ENCODE data around the gene RPF1.
A peak's percentile ranks its signal among the peaks of the same experiment; 100 is the strongest.
"Not testable (repeated sequence)": the region's sequence is repeated elsewhere in the genome, so short reads cannot be mapped to it uniquely, and the experiment has no call there.

Gene RPF1, protein sequence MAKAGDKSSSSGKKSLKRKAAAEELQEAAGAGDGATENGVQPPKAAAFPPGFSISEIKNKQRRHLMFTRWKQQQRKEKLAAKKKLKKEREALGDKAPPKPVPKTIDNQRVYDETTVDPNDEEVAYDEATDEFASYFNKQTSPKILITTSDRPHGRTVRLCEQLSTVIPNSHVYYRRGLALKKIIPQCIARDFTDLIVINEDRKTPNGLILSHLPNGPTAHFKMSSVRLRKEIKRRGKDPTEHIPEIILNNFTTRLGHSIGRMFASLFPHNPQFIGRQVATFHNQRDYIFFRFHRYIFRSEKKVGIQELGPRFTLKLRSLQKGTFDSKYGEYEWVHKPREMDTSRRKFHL

DNA sequence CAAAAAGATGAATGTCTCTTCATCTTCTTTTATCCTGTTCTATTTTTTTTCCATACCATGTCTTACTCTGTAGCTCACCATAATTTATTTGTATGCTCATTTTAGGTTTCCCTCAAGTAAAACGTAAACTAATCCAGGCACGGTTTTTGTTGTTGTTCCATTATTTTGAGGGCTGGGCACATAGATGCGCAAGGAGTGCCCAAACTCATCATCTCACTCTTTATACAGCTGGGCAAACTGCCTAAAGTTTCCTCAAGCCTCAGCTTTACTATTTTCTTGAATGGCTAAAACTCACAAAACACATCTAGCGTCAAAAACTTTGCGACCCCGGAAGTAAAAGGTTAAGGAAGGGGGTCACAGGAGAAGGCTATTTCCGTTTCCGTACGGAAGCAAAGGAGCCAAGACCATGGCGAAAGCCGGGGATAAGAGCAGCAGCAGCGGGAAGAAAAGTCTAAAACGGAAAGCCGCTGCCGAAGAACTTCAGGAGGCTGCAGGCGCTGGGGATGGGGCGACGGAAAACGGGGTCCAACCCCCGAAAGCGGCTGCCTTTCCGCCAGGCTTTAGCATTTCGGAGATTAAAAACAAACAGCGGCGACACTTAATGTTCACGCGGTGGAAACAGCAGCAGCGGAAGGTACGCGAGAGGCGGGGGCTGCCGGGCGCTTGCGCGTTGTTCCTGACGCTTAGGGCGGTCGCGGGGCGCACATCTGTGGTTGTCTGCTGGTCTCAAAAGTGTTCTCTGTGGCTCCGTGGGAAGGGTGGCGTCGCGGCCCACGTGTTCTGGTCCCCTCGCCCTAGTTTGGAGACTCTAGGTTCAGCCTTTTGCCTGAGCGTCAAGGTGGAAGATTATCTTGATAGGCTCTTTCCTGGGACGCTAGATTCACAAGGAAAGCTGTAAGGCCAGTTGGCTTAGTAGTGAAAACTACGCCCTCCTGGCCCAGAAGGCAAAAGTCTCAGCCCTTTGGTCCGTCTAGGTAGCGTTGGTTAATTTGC is at the start of gene RPF1:
RPF1 (plus strand) TSS at position 391 of the 993 bp plus-strand sequence; CDS start at position 407, 16 bp downstream.
- DNase-seq: peak; percentile 5 to 83 (median 66)

DNA sequence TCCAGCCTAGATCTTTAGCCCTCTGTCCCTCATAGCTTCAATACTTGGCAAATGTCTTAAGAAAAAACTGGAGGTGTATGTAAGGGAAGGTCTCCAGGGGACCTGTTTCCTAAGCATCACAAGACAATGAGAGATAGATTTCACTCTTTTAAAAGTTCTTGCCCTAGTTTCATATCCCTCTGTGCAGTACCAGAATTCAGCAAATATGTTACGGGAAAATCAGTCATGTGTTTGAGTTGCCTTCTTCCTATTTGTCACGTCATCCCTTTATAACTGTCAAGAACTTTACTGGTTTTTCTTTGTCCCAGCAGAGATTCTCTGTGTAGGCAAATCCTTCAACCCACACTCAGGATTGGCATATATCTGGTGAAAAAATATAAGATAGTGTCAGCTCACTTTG is 48.5 kb upstream of the RPF1 start:
- DNase-seq: no peak

DNA sequence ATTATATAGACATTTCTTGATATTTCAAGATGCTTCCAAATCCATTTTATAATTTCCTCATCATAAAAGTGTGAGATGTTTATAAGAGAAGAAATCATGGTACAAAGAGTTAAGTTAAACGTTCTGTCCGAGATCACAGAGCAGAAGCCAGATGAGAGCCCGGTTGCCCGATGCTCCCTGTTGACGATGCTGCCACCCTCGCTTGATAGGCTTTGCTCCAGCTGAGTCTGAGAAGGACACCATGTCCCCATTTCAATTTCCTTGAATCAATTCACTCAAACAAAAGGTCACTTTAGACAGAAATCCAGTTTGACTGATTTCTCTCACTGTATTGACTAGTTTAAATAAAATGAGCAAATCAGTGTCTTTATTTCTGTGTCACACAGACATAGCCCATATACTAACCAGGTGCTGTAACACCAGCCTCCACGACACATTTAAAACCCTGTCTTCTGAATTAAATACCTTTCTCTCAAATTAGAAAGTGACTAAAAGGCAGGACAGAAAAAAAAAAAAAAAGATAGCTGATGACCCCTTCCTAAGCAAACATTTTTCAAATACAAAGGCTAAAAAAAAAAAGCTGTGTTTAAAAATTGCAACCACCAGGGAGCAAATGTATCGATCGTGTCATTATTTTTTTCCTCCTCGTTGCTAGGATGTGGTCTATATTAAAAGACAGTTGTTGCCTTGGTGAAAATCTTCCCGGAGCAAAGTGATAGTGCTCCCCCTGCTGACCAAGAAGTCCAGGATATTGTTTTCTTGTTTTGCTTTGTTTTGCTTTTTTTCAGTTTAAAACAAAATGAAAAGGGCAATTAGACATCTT is 45.6 kb upstream of the RPF1 start:
- peak in 11 of 14 donors; percentile 3 to 57 (median 15) for DNase-seq

DNA sequence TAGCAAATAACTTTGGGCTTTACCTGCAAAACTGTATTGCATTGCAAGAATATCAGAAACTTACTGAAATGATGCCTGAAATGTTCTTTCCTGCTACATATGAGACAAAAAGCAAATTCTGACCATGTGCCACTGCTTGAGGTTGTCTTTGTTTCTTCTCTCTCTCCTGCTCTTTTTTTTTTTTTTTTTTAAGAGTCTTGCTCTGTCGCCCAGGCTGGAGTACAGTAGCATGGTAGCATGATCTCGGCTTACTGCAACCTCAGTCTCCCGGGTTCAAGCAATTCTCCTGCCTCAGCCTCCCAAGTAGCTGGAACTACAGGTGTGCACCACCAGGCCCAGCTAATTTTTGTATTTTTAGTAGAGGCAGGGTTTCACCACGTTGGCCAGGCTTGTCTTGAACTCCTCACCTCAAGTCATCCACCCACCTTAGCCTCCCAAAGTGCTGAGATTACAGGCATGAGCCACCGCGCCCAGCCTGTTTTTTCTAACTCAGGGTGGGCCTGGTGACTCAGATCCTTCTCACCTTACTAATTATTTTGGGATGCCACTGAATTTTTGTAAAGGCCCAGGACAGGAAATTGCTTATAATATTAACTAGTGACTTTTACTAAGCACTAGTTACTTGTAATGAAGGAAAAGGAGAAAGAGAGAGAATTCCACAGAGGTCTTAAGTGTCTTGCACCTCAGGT is 44.8 kb upstream of the RPF1 start:
- no peak for DNase-seq

DNA sequence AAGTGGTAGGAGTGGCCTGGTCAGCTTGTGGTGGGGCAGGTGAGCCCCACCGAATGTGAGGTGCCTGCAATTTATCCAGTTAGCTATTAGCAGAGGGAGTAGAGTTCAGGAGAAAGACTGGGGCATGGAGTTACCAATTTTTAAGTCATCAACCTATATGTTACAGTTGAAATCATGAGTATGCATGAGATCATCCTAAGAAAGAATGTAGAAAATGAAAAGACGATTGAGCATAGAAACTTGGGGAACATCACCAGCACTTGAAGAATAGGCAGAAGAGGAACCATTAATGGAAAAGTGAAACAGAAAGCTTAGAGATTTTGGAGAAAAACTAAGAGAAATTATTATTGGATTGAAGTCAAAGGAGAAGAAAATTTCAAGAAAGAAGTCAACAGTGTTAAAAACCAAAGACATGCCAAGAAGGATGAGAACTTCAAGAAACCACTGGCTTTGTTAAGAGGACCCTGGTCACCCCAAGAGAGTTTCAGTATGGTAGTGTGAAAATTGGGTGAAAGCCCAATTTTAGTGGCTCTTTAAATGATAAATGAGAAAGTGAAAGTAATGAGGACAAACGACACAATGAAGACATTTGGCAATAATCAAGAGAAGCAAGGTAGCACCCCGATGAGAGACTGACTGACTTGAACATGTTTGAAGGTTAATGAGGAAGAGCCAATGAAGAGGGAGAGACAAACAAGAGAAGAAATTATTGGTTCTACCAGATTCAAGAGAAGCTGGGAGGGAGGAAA is 44.1 kb upstream of the RPF1 start:
- no peak for DNase-seq

DNA sequence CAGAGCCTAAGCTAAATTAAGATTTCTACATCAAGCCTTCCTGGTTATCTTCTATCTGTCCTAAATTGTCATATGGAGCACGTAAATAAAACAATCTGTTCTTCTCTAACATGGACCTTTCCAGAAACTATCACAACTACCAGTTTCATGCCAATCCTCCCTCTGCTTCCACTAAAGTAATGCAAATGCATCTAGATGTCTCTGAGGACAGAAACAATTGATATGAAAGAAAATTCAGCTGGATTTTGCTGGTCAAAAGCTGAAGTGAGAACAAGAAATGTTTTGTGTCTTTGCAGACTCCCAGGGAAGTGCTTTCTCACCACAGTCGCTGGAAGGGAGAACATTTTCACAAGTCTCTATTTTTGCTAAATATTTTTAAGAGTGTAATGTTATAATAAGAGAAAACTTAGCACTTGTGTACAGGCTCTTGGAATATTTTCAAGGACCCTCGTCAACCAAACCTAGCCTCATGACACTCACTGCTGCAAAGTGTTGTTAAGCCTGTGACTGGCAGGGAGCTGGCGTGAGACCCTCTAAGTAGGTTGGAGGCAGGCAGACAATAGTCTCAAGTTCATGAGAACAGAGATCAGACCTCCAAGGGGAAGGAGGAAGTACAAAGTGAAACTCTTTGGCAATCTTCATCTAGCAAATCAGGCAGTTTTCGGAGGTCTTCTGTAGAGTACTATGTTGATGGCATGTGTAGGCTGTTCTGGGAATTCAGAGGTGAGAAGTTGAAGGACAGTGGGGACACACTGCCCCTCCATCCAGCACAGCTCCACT is 42.0 kb upstream of the RPF1 start:
- DNase-seq: peak in 4 of 14 donors; percentile 1 to 5 (median 2)

DNA sequence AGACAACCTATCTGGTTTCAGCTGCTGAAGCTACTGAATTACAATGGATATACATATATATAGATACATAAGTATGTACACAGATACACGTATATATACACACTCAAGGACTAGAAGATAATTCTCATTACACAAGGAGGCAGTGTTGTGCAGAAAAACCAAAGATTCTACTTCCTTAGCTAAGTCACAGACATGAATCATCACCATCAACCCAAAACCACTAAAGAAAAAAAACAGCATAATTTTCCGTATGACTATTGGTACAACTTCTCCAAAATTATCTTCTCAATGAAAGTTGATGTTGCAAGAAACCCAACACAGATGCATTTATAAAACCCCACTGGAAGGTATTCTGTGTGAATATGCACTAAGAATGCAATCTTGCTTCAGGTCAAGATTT is 36.8 kb upstream of the RPF1 start:
- no peak for DNase-seq

DNA sequence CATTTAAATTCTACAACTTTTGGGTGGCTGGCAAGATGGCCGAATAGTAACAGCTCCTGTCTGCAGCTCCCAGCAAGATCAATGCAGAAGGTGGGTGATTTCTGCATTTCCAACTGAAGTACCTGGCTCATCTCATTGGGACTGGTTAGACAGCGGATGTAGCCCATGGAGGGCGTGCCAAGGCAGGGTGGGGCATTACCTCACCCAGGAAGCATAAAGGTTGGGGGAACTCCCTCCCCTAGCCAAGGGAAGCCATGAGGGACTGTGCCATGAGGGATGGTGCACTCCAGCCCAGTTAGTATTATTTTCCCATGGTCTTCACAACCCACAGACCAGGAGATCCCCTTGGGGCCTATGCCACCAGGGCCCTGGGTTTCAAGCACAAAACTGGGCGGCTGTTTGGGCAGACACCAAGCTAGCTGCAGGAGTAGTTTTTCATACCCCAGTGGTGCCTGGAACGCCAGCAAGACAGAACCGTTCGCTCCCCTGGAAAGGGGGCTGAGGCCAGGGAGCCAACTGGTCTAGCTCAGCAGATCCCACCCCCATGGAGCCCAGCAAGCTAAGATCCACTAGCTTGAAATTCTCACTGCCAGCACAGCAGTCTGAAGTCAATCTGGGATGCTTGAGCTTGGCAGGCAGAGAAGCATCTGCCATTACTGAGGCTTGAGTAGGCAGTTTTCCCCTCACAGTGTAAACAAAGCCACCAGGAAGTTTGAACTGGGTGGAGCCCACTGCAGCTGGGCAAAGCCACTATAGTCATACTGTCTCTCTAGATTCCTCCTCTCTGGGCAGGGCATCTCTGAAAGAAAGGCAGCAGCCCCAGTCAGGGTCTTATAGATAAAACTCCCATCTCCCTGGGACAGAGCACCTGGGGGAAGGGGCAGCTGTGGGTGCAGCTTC is 36.1 kb upstream of the RPF1 start:
- not testable (repeated sequence) for DNase-seq

DNA sequence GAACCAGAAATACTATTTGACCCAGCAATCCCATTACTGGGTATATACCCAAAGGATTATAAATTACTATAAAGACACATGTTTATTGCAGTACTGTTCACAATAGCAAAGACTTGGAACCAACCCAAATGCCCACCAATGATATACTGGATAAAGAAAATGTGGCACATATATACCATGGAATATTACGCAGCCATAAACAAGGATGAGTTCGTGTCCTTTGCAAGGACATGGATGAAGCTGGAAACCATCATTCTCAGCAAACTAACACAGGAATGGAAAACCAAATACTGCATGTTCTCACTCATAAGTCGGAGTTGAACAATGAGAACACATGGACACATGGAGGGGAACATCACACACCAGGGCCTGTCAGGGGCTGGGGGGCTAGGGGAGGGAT is 30.4 kb upstream of the RPF1 start:
- DNase-seq: not testable (repeated sequence)

DNA sequence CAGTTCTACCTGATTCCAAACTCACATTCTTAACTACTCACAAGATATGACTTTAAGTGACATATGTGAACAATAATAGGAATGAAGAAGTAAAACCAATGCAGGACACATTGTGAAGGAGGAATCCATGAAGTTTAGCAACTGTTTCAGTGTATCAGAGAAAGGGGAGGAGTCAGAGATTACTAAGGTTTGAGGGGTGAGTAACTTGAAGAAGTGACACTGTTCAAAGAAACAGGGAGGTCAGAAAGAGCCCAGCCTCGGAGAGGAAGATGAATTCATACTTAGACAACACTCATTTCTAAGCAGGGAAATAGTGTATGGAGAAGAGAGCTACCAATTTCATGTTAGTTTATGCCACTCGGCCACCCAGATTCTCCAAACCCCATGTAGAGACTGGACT is 28.2 kb upstream of the RPF1 start:
- no peak for DNase-seq

DNA sequence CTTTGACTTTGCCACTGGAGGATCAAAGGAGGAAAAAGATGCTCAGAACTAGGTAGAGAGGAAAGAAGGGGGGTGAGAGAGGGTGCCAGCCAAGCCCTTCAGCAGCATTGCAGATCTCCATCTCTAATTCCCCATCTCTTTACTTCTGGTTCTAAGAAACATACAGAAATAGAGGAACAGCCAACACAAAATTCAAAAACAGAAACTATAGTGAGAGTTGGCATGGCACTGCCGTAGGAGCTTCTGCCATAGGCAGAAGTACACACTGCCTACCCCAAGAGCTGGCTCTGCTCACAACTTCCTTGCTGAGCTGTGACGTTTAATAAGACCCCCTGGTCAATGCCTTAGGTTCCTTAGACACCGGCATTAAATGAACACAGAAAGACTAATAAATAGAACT is 26.6 kb upstream of the RPF1 start:
- no peak for DNase-seq

DNA sequence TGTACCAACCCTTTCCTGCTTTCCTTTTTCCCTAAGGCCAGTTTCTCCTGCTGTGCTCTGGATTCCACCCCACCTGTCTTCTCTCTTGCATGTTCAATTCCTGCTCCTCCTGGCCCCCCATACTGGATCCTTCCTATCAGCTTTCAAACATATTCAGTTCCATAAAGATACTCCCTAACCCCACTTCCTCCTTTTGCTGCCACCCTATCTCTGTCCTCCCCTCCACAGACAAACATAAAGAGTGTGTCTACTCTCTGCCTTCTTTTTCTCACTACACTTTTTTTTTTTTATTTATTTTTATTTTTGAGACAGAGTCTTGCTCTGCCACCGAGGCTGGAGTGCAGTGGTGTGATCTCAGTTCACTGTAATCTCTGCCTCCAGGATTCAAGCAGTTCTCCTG is 16.9 kb upstream of the RPF1 start:
- DNase-seq: no peak

DNA sequence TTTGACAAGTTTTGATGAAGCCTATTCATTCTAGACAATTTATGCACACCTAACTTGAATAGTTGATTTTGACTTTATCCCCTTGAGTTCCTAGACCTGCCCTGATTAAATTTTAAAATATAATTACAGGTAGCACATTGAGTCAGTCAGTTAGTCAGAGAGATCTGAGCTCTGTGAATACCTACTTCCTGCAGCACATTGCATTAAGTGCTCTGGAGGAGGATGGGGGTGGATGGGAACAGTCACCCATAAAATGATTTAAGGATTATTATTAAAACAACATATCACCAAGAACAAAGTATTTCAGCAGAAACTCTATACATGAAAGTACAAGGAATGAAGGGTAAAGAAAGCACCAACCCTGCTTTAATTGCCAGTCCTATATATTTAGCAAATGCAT is 11.8 kb upstream of the RPF1 start:
- no peak for DNase-seq

DNA sequence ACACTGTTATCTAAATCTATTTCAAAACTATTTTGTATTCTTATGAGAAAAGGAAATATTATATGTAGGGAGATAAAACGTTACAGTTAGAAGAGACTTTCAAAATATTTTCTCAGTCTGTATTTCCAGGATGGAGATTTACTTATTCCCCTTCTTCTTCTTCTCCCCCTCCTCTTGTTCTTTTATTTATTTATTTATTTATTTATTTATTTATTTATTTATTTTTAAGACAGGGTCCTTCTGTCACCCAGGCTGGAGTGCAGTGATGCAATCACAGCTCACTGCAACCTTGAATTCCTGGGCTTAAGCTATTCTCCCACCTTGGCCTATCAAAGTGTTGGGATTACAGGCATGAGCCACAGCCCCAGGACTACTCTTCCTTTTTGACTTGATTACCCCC is 2.8 kb upstream of the RPF1 start:
- no peak for DNase-seq

DNA sequence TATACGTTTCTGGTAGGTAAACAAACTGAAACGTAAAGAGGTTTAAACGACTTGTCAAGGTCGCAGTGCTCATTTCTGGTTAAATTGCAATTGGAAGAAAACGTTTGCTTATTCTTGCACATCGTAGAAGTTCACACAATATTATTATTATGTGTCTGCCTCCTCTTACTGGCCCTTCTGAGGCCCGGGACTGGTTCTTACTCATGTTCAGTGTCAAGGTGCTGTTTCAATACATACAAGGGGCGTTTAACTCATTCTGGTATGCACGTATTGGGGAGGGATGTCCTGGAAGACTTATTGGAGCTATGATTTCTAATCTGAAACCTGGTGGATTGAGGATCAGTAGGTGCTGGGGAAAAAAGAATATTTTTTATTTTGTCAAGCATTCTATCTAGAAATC is 932 bp downstream of the RPF1 start:
- peak in 1 of 14 donors; percentile 42 for DNase-seq

DNA sequence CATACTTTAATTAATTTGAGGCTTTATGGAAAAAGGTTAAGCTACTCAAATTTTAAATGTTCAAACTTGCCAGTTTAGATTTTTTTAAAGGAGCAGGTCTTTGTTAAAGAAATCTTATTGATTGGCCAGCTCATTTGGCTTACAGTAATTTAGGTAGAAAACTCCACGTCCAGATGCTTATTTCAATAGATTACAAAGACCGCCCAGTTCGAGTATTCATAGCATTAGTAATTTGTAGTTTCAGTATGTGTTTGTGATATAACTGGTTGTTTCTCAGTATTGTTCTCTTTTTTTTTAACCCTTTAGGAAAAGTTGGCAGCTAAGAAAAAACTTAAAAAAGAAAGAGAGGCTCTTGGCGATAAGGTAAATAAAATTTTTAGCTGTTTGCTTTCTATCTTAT is 1.6 kb downstream of the RPF1 start:
- no peak for DNase-seq

DNA sequence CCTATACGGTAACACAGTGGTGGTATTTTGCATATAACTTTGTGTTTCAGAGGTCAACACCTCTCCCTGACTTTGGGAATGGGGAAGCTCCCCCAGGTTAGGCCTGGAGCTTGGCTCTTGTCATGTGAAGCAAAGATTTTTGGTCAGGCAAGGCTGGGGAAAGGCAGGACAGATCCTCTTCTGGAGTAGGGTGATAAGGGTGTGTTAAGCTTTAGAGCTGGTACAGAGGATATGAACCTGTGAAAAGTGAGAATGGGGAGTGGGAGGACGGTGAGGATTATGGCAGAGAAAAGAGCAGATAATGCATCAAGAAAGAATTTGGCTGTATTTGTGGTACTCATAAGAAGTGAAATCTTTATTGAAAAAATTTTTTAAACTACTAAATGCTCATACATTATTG is 2.3 kb downstream of the RPF1 start:
- no peak for DNase-seq

DNA sequence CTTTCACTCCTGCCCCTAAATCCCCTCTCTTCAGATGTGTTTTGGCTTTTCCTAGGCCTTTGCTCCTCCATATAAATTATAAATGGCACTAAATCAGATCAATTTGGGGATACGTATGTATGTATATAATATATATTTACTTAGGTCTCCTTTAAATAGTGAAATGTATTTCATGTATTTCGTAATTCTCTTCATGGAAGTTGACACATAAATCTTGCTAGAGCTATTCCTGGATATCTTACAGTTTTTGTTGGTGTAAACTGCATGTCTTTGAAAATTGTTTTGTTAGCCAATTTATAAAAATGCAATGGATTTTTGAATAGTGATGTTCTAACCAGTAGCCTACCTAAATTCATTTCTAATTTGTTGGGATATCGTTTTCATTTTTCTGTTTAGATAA is 9.0 kb downstream of the RPF1 start:
- no peak for DNase-seq

DNA sequence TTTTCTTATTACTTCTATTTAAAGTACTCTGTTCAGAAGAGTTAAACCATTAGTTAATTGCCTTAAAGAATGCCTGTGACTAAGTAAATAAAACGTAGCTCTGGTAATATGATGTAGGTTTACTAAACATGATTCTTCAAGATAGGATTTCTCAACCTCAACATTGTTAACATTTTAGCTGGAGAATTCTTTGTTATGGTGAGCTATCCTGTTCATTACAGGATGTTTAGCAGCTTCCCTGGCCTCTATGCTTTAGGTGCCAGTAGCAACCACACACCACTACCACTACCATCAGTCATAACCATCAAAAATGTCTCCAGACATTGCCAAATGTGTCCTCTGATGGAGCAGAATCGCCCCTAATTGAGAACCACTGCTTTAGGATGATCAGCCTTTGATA is 10.7 kb downstream of the RPF1 start:
- DNase-seq: no peak
